ENCODE results near the gene CEMIP.

DNA sequence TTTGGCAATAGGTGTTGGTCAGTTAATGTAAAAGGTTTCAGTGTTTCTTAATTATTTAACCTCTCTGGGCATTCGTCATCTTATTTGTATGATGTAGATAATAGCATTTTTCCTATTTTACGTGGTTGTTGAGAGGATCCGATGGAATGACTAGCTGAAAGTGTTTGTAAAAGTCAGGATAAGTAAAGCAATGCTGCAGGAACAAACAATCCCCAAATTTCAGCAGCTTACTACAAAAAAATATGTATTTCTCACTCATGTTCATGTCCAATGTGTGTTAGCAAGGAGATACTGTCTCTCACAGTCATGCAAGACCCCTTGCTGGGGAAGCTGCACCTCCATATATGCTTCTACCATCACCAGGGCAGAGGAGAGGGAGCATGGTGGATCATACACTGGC is 38.7 kb downstream of the CEMIP start:
- TF ChIP-seq, protein P1, sequence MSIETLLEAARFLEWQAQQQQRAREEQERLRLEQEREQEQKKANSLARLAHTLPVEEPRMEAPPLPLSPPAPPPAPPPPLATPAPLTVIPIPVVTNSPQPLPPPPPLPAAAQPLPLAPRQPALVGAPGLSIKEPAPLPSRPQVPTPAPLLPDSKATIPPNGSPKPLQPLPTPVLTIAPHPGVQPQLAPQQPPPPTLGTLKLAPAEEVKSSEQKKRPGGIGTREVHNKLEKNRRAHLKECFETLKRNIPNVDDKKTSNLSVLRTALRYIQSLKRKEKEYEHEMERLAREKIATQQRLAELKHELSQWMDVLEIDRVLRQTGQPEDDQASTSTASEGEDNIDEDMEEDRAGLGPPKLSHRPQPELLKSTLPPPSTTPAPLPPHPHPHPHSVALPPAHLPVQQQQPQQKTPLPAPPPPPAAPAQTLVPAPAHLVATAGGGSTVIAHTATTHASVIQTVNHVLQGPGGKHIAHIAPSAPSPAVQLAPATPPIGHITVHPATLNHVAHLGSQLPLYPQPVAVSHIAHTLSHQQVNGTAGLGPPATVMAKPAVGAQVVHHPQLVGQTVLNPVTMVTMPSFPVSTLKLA (IDR thresholded peaks at IDR 0.05), result no peak
- no peak for TF ChIP-seq ZNF180 (CRISPR knock-in tag; IDR thresholded peaks at IDR 0.05; ENCODE audit: borderline replicate concordance, low read depth)
- TF ChIP-seq FOSL1 (CRISPR knock-in tag; IDR thresholded peaks at IDR 0.05; ENCODE audit: borderline replicate concordance), result no peak
- no peak for TF ChIP-seq MAFK (conservative IDR thresholded peaks at IDR 0.05 in 1 of 2, IDR thresholded peaks at IDR 0.05 in 1 of 2; ENCODE audit: low read length in 2 of 2)
- TF ChIP-seq, protein P2, sequence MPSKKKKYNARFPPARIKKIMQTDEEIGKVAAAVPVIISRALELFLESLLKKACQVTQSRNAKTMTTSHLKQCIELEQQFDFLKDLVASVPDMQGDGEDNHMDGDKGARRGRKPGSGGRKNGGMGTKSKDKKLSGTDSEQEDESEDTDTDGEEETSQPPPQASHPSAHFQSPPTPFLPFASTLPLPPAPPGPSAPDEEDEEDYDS (CRISPR knock-in tag; IDR thresholded peaks at IDR 0.05), result no peak
